Right lobe of liver (tissue), 4 donors: ENCODE measurements around the gene LAMC1.

Experiments
- CTCF ChIP-seq, 4 donors: fragments of 200-600 bp in 3 of 4; fragments of 450-650 bp in 1 of 4; IDR thresholded peaks; one replicate each; pipeline versions ENCODE4 v1.5.1 to v1.8.0; 2016 to 2022; ENCODE audit warnings: antibody characterized with exemption in 4 of 4, mild to moderate bottlenecking in 2 of 4
- POLR2A ChIP-seq: fragments of 450-650 bp; IDR thresholded peaks from one replicate; pipeline ENCODE4 v1.6.1; 2017; ENCODE audit warnings: antibody characterized with exemption, mild to moderate bottlenecking
- donor health status: DM: no; HTN: no; CAD: no.
- donor health status: DM: no; HTN: no; CAD: no.
- donor health status: DM: no; HTN: yes; CAD: no.

GRCh38 chr1:183098317-183098716, 75.1 kb downstream of the LAMC1 start:
- no peak for TF ChIP-seq CTCF (IDR thresholded peaks at IDR 0.05)
- no peak for TF ChIP-seq POLR2A
